VCaP (cell line): ENCODE results near the gene TTC28.

Experiments used
- H3K27ac ChIP-seq: fragments of 450-650 bp; 2 replicates; pipeline ENCODE4 v1.5.1; 2017
- TF ChIP-seq, protein P1 (sequence below): fragments of 450-650 bp; conservative IDR thresholded peaks from 2 replicates; pipeline ENCODE4 v1.5.1; 2017; ENCODE audit warnings: mild to moderate bottlenecking, moderate library complexity

TTC28 gene

DNA sequence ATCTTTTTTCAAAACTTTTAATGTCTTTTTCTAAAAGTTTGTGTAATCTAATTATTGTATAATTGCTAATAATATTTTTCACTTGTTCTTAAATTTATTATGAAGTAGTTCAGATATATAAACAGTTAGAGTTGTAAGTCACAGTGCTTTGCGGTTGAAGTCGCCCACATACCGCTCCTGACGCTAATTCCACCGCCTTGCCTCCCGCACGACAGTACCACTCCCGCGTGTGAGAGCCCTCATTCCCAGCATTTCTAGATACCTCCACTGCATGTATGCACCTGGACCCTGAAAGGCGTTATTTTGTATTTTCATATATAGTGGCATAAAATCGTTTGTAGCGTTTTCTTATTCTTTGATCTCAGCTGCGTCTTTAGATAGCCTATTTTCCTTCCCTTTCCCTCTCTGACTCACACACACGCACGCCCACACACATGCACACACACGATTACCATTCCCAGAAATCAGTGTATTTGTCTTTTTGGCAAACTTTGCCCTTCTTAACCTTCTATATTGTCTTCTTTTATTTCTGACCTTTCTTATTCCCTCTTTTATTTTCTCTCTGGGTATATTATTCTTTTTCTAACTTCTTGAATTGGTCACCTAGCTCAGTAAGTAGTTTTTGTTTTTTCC is 704.1 kb downstream of the TTC28 start:
- no peak overlapping the region for H3K27ac ChIP-seq
- TF ChIP-seq, protein P1, sequence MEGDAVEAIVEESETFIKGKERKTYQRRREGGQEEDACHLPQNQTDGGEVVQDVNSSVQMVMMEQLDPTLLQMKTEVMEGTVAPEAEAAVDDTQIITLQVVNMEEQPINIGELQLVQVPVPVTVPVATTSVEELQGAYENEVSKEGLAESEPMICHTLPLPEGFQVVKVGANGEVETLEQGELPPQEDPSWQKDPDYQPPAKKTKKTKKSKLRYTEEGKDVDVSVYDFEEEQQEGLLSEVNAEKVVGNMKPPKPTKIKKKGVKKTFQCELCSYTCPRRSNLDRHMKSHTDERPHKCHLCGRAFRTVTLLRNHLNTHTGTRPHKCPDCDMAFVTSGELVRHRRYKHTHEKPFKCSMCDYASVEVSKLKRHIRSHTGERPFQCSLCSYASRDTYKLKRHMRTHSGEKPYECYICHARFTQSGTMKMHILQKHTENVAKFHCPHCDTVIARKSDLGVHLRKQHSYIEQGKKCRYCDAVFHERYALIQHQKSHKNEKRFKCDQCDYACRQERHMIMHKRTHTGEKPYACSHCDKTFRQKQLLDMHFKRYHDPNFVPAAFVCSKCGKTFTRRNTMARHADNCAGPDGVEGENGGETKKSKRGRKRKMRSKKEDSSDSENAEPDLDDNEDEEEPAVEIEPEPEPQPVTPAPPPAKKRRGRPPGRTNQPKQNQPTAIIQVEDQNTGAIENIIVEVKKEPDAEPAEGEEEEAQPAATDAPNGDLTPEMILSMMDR = no peak

DNA sequence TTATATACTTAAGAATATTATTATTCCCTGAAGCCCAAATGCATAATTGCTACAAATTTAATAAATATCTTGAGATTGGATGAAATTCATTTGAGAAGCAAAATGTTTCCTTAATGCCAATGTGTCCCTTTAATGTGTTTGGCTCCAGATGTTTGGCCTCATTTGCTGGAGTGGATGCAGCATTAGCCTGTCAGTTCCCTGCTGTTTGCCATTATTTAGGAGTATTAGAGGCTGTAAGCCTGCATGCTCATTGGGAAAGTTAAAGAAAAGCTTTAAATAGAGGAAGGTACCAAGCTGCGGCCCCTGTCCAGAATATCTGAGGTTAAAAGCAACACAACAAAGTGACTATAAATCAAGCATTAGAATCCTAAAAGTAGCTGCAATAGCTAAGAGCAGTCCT is 705.8 kb downstream of the TTC28 start:
- H3K27ac ChIP-seq = no peak overlapping the region
- TF ChIP-seq, protein P1 = no peak

DNA sequence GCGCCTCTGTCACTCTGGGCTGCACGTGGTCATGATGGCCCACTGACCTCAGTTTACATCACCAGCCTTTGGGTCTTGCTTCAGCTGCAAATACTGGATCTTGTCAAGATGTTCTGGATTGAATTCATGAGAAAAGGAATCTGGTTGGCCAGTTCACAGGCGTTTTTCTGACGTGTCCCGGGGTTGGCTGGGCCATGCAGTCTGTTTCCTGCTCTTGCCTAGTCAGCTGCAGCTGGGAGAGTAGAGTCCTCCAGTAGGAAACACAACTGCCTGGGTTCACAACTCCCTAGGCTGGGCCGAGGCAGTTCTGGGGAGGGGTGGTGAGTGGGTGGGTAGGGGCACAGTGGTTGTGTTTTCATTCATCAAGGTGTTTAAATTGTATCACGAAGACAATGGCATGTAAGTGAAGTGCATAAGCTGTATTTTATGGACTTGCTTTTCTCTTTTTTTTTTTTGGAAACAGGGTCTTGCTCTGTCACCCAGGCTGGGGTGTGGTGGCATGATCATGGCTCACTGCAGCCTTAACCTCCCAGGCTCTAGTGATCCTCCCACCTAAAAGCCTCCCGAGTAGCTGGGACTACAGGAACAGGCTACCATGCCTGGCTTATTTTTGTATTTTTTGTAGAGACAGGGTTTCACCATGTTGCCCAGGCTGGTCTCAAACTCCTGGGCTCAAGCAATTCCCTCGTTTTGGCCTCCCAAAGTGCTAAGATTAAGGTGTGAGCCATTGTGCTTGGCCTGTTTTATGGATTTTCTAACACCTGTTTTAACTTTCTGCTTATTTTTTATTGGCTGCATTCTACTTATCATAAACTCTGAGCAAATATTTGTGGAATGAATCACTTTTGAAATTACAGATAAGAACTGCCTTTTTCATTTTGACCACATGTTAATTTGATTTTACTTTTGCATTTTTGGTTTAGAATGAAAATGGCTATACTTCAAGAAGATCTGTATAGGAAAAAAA is 706.6 kb downstream of the TTC28 start:
- no peak overlapping the region for H3K27ac ChIP-seq
- TF ChIP-seq, protein P1 = no peak

DNA sequence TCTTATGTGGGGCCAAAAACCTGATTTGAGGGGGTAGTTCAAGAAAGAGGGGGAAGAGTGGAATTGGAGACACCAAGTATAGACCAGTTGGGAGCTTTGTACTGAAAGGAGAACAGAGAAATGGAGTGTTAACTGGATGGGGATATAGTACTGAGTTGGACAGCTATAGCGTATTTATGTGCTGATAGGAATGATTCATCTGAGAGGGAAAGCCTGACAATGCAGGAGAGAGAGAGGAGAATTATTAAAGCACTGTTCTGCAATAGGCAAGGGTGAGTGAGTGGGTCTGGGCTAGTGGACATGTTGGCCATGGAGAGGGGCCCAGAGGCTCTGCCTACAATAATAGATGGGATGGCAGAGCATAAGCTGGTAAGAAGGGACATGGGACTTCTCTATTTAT is 707.7 kb downstream of the TTC28 start:
- TF ChIP-seq, protein P1 = no peak
- H3K27ac ChIP-seq = no peak overlapping the region

DNA sequence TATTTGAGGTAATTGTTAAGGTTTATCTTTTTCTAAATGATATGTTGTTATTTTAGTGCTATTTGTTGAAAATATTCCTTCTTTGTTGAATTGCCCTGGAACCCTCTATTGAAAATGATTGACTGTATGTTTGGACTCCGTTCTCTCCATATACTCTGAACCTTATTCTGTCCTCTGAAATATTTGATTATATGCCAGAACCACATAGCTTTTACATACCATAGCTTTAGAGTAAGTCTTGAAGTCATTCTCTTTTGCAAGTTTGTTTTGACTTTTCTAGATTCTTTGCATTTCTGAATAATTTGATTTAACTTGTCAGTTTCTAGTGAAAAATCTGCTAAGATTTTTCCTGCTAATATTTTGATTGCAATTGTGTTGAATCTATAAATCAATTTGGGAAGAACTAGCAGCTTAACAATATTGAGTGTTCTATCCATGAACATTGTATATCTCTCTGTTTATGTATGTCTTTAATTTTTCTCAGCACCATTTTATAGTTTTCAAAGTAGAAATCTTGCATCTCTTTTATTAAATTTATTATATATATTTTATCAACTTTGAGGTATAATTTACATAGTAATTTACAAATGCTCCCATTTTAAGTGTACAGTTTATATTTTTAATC is 708.9 kb downstream of the TTC28 start:
- no peak overlapping the region for H3K27ac ChIP-seq
- TF ChIP-seq, protein P1 = no peak

DNA sequence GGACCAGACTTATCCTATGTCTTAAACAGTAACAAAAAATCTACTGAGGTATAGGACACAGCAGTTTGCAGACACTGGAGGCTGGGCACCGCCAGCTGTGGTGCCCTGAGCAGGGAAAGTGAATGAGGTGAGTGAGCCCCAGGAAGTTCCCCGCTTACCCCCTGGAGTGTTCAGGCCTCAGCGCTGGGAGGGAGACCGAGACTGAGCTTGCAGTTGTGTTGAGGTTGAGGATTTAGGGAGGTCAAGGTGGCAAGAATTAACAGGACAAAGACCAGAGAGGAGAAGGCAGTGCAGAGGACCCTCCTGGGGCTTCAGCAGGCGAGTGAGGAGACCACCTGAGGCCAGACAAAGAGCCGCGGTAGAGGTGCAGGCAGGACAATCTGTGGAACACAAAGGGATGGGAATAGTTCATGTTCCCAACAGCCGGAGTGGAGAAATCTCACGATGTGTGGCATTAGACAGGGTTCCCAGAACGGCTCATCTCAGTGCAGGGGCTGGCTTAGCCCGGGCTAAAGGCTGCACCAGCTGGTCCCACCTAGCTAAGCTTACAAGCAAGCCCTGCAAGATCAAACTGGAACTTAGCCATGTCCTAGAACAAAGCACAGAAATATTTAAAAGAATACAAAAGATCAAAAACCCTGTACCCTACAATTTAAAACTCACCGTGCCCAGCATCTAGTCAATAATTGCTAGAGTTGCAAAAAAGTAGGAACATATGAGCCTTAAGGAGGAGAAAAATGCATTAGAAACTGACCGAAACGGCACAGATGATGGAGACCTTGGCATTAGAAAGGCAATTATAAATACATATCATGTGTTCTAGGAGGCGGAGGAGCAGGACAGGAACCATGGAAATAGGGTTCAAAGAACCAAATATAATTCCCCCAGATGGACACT is 713.2 kb downstream of the TTC28 start:
- TF ChIP-seq, protein P1 = no peak
- no peak overlapping the region for H3K27ac ChIP-seq
